HG03139 (cell line): ENCODE measurements around the gene HIVEP2.

Experiments used
- ATAC-seq: cut with Tn5 transposase; IDR thresholded peaks from one replicate; pipeline ENCODE4 v1.9.1; 2021; ENCODE audit not compliant: unreplicated experiment

The HIVEP2 gene

DNA sequence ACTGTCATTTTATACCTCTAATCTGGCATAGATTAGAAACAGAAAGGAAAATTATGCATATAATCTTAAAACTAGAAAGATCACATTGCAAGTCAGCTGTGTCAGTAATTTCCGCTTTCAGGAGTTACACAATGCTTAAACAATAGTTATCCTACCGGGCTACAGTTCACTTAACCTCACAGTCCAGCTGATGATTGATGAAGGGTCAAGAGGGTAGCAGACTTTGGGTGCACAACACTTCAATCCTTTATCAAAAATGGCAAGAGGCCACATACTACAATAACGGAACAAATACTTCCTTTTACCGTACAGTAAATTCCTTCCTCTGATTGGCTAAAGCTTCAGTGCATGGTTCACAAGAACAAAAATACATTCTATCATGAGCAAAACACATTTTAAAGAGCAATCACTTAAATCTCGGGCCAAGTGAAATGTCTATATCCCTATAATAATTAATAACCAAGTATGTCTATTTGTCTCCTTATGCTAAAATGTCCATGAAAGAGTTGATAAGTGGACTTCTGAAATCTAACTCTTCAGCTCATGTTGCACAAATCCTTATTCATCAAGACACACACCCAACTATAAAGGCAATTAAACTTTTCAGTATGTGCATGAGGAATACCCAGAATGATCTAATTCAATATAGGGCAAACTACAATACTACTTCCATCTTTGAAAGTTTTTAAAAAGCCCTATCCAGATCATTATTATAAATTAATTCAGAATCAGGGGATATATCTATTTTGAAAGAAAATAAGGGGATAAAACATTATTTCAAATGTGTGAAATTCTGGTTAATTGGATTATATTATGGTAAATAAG, 76.8 kb downstream of the HIVEP2 start:
- peak; percentile 52 for ATAC-seq

DNA sequence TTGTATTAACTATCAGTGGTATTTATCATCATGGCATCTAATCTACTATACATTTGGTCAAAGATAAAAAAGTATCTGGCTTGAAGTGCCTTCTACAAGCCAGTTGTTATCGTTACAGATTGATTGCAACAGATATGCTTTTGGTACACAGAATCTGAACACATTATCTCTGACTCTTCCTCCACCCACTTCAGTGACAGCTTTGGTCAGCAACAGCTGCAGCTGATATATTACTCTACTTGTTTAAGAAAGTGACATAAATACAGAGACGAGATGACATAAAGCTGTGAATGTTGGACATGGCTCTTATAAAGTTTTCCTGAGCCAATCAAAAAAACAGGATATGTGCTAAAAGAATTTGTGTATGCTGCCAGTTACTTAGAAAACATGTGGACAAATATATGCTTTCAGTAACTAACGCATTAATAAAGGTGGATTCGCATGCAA, 77.6 kb downstream of the HIVEP2 start:
- ATAC-seq, result no peak

DNA sequence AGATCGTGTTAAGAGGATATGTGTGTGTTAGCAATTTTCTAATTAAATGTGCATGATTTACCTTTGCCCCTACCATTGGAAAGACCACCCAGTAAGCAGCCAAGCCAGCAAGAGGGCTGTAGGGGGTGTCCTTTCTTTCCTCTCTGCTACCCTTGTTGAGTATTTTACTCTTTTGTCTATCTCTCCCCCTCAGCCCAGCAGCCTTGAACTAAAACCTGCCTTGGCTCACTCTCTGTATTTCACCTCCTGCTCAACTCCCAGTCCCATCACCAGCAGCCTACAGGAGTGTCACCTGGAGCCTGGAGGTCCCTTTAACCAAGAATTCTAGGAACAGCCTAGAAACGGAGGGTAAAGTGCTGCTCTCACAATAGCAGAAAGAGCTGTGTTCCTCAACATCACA, 81.0 kb downstream of the HIVEP2 start:
- no peak for ATAC-seq

DNA sequence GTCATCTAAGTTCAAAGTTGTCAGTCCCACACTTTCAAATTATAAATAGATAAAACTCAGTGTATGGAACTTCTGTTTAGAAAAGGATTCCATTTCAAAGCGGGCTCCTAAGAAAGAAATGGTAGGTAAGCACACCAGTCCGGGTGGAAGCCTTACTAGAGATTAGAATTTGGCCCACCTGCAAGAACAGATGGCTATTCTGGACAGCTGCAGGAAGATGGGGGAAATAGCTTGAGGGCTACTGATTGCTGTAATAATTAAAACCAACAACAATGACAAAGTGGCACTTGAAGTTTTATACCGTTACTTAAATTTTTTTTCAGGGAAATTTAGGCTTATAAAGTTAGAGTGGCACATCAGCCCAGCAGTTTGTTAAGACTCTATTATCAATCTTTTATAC, 83.3 kb downstream of the HIVEP2 start:
- no peak for ATAC-seq

DNA sequence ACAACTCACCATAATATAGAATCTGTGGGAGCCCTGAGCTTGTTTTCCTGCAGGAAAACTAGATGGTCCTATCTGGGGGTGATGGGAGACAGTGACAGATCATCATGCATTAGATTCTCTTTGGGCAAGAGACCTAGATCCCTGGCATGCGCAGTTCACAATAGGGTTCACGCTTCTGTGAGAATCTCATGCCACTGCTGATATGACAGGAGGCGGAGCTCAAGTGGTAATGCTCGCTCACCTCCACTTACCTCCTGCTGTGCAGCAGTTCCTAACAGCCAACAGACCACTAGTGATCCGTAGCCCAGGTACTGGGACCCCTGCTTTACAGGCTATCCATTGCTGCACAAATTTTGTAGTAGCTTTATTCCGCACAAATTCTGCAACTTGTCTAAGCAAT, 84.5 kb downstream of the HIVEP2 start:
- ATAC-seq, result no peak

DNA sequence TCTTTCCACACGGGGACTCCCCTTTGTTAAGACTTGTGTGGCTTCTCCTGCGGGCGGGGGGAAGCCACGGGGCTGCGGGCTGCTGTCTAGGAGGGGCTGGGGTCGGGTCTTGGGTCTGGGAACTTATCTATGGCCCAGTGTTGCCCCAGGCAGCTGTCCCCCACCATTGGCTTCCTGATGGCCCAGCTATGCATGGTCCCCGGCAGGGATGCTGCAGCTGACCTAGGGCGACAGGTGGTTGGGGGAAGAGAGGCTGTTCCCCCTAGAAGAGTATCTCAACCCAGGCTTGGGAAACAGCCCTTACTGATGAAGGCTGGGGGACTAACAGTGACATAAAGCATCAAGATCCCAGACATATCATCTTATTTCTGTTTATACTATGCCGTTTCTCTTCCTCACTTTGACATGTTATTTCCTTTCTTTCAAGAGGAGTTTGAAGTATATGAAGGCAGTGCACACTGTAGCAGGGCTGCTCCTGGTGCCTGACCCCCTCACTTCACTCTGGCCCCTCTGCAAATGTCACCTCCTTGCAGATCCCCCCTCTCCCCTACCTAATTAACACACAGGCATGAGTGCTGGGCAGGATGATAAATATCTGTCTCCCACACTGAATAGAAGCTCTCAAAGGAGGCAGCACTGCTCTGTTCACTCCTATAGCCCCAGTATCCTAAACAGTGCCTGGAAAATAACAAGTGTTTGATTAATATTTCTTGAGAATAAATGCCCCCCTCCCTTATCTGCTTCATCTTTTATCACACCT, 87.0 kb downstream of the HIVEP2 start:
- peak; percentile 10 for ATAC-seq

DNA sequence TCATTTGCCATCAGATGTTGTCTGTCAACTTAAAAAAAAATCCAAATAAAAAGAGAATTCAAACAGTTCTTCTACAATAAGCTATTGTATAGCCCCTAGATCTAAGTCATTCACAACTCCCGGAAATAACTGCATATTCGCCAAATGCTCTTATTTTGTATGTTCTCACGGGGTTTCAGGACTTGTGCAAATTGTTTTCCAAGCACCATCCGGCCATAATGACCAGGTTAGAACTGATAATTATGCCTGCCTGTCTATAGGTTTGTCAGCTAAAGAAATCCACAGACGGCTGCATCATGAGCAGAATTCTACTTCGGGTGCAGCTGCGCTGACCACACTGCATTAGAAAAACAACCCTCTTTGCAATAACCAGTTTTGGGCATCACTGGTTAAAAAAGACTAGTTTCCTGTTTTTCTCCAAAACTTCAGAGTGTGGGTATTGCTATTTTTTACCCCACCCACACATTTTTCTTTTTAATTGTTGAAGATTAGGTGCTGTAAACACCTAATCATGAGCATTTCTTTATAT, 87.7 kb downstream of the HIVEP2 start:
- ATAC-seq, result peak; percentile 29

DNA sequence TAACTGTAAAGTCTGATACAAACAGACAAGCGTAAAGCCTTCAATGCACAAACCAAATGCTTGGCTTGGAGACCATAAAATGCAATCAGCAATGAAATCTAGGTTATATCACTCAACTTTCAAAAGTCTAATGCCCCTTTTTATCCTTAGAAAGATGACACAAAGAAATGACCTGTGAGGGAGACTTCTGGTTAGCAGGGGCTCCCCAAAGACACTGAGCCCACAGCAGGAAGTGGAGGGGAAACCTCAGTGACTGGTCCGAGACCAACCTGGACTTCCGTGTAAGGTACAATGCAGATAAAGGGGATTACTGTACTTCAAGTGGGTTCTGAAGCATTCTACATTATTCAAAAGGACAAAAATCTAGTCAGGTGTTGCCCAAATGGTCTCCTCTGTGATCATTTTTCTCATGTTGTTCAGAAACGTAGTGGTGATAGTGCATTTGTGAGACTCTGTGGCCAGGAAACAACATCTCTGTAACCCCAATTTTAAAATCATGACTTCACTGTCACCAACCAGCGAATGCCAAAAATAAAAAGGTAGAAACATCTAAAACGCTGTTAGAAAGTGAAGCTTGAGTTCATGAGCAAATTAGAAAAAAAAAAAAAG, 88.2 kb downstream of the HIVEP2 start:
- peak; percentile 67 for ATAC-seq

DNA sequence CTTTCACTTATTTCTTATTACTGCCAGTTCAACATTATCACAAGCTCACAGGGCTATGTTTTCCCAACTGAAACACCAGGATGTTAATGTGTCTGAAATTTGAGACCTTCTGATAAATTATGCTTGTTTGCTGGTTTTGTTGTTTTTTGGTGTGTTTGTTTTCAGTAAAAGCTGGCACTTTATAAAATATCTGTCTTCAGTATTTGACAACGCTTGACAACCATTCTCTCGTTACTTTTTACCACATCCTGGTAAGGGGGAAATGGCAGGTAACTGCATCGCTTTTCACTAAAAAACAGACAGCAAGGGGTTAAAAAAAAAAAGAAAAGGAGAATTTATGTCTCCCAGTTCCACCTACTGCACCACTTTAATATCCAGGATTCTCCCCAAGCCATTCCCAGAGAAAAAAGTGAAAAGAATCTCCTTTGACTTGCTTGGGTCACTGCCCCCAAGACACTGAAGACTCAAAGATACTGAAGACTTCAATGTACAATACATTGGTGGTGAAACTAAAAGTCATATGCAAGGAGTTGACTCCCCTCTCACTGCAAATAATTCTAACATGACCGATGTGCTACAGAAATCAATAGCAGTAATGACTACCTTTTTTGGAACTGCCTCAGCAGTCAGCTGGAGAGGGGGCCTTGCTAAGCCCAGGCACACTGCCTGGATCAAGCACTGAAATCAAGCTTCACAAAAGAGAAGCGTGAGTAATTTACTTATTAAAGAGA, 88.9 kb downstream of the HIVEP2 start:
- no peak for ATAC-seq

DNA sequence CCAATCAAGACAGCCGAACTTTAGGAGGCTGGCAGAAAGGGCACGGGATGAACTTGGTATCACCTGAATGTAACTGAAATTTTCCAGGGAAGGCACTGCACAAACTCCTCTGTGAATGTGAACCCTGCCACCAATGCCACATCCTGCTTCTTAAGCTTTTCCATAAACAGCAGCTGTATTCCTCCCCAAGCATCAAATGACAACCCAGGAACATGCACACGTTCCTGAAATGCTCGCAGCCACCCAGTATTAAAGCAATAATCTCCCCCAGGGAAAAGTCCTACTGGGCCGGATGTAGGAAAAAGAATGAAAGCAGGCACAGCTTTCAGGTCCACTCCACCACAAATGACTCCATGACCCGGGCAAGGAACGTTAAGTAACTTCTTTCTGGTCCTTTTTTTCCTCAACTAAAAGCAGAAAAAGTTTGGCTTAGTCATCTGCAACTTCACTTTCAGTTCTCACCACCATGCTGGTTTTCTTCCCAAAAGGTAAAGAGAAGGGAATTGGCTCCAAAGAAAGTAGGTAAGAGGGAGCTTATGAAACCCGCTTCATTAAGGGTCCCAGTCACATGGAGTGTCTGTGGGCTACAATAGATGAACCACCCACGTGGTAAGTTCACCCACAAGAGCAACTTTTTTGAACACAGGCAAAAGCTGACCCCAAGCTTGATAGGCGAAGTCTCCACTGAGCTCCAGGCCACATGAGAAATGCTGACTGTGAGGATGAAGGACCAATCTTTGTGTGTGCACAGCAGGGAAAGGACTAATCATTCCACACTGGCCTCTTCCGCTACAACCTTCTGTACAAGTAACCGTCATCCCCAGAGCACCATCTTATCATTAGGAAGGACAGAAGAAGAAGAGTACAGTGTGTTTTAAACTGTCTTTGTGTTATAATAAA, 90.1 kb downstream of the HIVEP2 start:
- no peak for ATAC-seq

DNA sequence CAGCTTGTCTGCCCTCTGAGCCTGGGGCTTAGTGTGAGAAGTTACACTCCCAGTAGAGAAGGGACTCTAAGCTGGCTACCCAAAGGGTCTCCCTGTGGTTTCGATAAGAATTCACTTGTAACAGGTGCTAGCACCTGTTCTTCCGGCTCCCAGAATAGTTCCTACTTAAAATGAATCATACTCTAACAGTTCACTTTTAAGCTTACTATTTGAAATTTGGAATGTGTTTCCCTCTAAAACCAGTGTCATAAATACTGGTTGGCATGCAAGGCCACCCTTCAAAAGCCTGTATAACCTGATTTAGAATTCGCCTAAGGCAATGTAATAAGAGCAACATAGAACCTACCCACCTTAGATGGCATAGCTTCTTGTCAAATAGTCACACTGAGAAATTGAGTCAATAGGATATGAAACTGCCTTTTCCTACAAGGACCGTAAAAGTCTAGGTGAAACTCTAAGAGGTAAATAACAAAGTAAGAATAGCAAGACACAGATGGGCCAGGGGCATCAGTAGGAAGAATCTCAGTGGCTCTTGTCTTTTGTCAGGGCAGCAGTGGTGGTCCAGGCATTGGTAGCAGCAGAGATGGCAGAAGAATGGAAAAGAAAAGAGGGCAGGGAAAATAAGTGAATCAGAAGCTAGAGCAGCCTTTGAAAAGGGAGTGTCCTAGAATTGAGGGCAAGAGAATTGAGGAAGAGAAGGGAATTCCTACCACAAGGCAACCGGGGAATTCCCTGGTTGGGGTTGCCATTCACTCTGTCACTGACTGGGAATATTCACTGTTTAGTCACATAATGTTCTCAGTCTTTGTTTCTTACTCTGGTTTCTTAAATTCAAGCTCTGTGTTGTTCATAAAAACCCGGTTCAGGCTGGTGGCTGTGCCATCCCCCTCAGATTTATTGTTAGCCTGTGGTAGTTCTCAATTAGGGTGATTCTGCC, 91.5 kb downstream of the HIVEP2 start:
- ATAC-seq, result no peak

DNA sequence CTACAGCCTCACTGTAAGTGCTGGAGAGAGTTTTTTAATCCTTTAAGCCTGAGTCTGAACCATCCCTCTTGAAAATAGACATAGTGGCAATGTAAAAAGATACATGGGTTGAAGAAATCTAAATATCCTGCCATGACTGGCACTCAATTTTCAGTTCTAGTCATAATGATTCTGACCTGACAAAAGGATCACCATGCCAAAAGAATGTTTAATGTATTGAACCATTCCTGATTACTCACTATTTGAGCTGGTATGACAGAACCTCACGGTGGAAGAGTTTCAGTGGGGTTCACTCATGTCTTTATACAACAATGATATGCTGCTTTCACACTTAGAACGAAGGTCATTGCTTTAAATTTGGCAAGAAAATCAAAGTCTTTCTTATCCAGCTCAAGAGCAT, 93.4 kb downstream of the HIVEP2 start:
- ATAC-seq, result no peak

DNA sequence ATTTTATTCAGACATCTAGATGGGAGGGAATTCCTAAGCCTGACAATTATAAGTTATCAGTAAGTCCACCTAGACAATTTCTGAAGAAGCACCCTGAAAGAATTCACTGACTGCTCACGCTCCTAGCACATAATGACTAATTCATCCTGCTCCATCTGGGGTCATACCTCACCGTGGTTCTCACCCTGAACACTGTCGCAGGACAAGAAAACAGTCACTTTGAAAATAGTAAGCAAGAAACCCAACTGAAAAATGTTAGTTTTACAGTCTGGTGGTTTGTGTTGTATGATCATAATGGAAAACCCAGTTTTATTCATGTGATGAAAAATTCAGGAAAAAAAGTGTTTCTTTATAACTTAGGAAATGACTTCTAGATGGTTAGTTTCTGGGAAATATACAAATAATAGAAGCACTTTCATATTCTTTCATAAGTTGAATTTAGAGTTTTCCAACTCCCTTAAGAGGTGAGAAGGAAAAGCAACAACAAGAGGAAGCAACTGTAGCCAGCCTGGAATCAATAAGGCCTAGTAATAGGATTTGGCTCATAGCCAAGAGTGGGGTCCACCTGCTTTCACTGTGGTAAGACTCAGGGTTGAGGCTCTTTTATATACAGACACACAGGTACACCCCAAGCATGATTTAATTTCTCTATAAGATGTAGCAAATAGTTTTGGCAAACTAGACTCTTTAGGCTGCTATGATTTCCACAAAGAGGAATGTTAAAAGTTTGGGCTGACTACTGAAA, 94.1 kb downstream of the HIVEP2 start:
- peak; percentile 41 for ATAC-seq

DNA sequence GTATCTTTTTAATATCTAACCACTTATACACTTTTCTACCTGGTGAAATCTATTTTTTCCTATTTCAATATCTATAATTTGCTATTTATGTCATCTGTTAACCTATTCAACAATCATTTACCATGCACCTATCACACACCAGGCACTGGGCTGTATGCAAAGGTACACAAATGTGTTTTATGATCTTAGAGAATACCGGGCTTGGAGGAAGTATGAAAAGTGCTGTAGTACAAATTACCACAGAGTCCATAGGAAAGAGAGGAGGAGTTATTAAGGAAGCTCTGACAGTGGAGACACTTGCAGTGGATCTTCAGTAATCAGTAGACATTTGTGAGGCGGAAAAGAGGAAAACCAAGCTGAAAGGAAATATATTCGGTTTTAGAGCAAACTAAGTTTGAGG, 96.0 kb downstream of the HIVEP2 start:
- no peak for ATAC-seq

DNA sequence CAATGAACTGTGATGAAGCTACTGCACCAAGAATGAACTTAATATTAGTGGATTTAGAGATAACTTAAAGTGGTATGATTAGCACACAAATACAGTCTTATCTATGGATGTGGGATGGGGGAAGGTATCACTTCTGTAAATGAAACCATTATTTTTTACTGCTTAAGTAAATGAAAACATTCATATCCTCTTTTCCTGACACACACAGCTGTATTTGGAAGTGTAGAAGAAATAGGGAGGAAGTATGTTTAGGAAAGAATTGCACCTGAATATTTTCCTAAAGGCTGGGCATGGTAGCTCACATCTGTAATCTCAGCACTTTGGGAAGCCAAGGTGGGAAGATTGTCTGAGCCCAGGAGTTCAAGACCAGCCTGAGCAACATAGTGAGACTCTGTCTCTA, 96.8 kb downstream of the HIVEP2 start:
- ATAC-seq, result no peak

DNA sequence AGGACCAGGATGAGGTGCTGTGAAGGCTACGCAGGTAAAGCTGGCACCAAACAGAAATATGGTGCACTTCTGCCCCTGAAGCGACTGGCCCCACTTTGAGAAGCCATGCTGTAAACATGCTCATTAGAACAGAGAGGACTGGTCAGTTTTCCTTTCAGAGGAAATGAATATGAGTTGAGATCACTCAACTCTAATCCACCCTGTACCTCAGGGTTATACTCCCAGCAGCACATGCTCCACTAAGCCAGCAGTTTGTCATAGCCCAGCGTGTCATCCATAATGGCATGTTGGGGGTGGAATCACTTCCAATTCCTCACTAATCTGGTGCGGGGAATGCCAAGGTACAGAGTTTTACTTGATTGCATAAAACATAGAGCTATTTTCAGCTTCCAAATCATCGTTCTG, 98.1 kb downstream of the HIVEP2 start:
- ATAC-seq, result no peak

DNA sequence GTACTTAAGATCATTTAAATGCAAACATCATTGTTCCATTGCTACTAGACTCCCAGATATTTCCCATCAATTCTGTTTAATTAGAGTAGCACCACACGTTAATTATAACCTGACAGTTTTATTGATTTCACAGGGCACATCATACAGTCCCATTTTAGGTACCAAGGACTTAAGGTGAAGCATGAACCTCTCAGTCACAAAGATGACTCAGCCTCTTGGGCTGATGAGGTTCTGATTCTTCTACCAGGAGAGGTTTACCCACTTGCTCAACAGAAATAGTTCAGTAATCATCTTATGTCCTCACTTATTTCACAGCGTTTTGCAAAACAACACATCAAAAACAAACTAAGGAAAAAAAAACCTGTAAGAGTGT, 98.5 kb downstream of the HIVEP2 start:
- ATAC-seq, result no peak
